SK-N-SH (cell line): ENCODE data around the gene EEIG1. TPM values are rescaled to one million over a fixed set of nuclear protein-coding genes. Genes with fewer than 3 reads are reported as not detected.
A peak's percentile ranks its signal among the peaks of the same experiment; 100 is the strongest.

Experiments used
- CTCF ChIA-PET: fragments of 300-600, 350-600 bp; formaldehyde crosslinking; extraction: SDS; loops from one replicate; lab custom pipeline; 2021; lab: Yijun Ruan, JAX
- POLR2A ChIA-PET: fragments of 350-600 bp; sonication (Branson Sonifier 250); formaldehyde crosslinking; extraction: SDS; loops from one replicate; lab custom pipeline; 2020; ENCODE audit warnings: antibody characterized with exemption, inconsistent platforms; lab: Yijun Ruan, JAX
- DNase-seq: peaks from one replicate; pipeline ENCODE4 v3.0.0; 2012
- H2AFZ ChIP-seq: fragments of 200-600 bp; sonication (generic); 2 replicates; pipeline ENCODE4 v1.8.1; 2016; ENCODE audit warnings: antibody characterized with exemption, mild to moderate bottlenecking, low read depth
- H3F3A ChIP-seq: fragments of 200-600 bp; sonication (generic); replicated peaks from 2 replicates; pipeline ENCODE3; 2016; ENCODE audit warnings: antibody characterized with exemption, mild to moderate bottlenecking; ENCODE audit not compliant: insufficient read depth
- H3K27ac ChIP-seq, 2 experiments: fragments of 200-500 bp in 1 of 2; fragments of 200-600 bp in 1 of 2; sonication (Bioruptor generic) in 1 of 2; sonication (generic), shearing (Covaris generic) in 1 of 2; 2 replicates each; pipeline versions ENCODE4 v1.5.1 to v1.6.1; 2014 to 2016; ENCODE audit warnings: low read depth in 2 of 2, inconsistent platforms in 1 of 2, low read length in 1 of 2, mild to moderate bottlenecking in 1 of 2, mixed read lengths in 1 of 2
- H3K27me3 ChIP-seq: fragments of 200-600 bp; sonication (generic), shearing (Covaris generic); 2 replicates; pipeline ENCODE4 v1.6.1; 2016; ENCODE audit warnings: mixed run types; ENCODE audit not compliant: insufficient read depth
- H3K36me3 ChIP-seq, 2 experiments: fragments of 200-500 bp in 1 of 2; fragments of 200-600 bp in 1 of 2; sonication (Bioruptor generic) in 1 of 2; sonication (generic) in 1 of 2; replicated peaks in 1 of 2; 2 replicates each; pipeline versions ENCODE3 to v1.5.1; 2014 to 2016; ENCODE audit warnings: low read length in 1 of 2, mild to moderate bottlenecking in 1 of 2; ENCODE audit not compliant: insufficient read depth in 2 of 2, control insufficient read depth in 1 of 2
- H3K4me1 ChIP-seq, 2 experiments: fragments of 200-500 bp in 1 of 2; fragments of 200-600 bp in 1 of 2; sonication (Bioruptor generic) in 1 of 2; sonication (generic), shearing (Covaris generic) in 1 of 2; 2 replicates each; pipeline versions ENCODE4 v1.5.1 to v1.6.1; 2014 to 2016; ENCODE audit warnings: low read depth in 1 of 2, low read length in 1 of 2, mixed run types in 1 of 2; ENCODE audit not compliant: insufficient read depth in 2 of 2, control insufficient read depth in 1 of 2
- H3K4me2 ChIP-seq: fragments of 200-600 bp; sonication (generic), shearing (Covaris generic); 2 replicates; pipeline ENCODE4 v1.6.1; 2017; ENCODE audit warnings: mixed run types
- H3K4me3 ChIP-seq, 2 experiments: fragments of 200-500 bp in 1 of 2; fragments of 200-600 bp in 1 of 2; sonication (Bioruptor generic) in 1 of 2; sonication (generic), shearing (Covaris generic) in 1 of 2; 2 replicates each; pipeline versions ENCODE4 v1.5.1 to v1.8.1; 2014 to 2016; ENCODE audit warnings: low read depth in 2 of 2, inconsistent platforms in 1 of 2, low read length in 1 of 2, mild to moderate bottlenecking in 1 of 2, mixed read lengths in 1 of 2, moderate library complexity in 1 of 2
- H3K79me2 ChIP-seq: fragments of 200-600 bp; sonication (generic); 2 replicates; pipeline ENCODE4 v1.8.1; 2017; ENCODE audit warnings: mild to moderate bottlenecking; ENCODE audit not compliant: insufficient read depth
- H3K9ac ChIP-seq: fragments of 200-600 bp; sonication (generic); 2 replicates; pipeline ENCODE4 v1.6.1; 2017; ENCODE audit warnings: mixed run types
- H3K9me2 ChIP-seq: fragments of 200-600 bp; sonication (generic); 2 replicates; pipeline ENCODE4 v1.6.1; 2017; ENCODE audit warnings: mixed run types
- H3K9me3 ChIP-seq: fragments of 200-600 bp; sonication (generic); 2 replicates; pipeline ENCODE4 v1.6.1; 2017; ENCODE audit warnings: mixed run types, mild to moderate bottlenecking, moderate library complexity
- H4K20me1 ChIP-seq: fragments of 200-600 bp; sonication (generic); 2 replicates; pipeline ENCODE4 v1.6.1; 2017; ENCODE audit warnings: mild to moderate bottlenecking, mixed run types; ENCODE audit not compliant: insufficient read depth
- ELF1 ChIP-seq: IDR thresholded peaks from 2 replicates; pipeline ENCODE4 v1.4.0; 2012
- EZH2phosphoT487 ChIP-seq: fragments of 200-600 bp; sonication (generic); IDR thresholded peaks from 2 replicates; pipeline ENCODE4 v1.6.1; 2017; ENCODE audit warnings: low read depth, mixed run types, mild to moderate bottlenecking, antibody characterized with exemption, moderate library complexity, borderline replicate concordance
- FOSL2 ChIP-seq: IDR thresholded peaks from 2 replicates; pipeline ENCODE4 v1.4.0; 2012; ENCODE audit warnings: low read depth, mild to moderate bottlenecking, moderate library complexity, borderline replicate concordance
- FOXM1 ChIP-seq: IDR thresholded peaks from 2 replicates; pipeline ENCODE4 v1.4.0; 2012; ENCODE audit warnings: low read depth, mild to moderate bottlenecking
- GATA2 ChIP-seq: sonication (generic); formaldehyde crosslinking; IDR thresholded peaks from 2 replicates; pipeline ENCODE4 v1.5.0; 2020; ENCODE audit warnings: mild to moderate bottlenecking, missing genetic modification reagents
- JUND ChIP-seq: IDR thresholded peaks from 2 replicates; pipeline ENCODE4 v1.4.0; 2012
- MAX ChIP-seq: IDR thresholded peaks from 2 replicates; pipeline ENCODE4 v1.4.0; 2012; ENCODE audit warnings: low read depth
- MEF2A ChIP-seq: IDR thresholded peaks from 2 replicates; pipeline ENCODE4 v1.4.0; 2012; ENCODE audit warnings: low read depth, borderline replicate concordance
- RAD21 ChIP-seq: IDR thresholded peaks from 2 replicates; pipeline ENCODE4 v1.6.1; 2012; ENCODE audit warnings: mild to moderate bottlenecking, low read length
- RCOR1 ChIP-seq: fragments of 150-350 bp; IDR thresholded peaks from 2 replicates; pipeline ENCODE4 v1.6.1; 2017; ENCODE audit warnings: antibody characterized with exemption, low read length
- REST ChIP-seq: IDR thresholded peaks from 2 replicates; pipeline ENCODE4 v1.6.1; 2012; ENCODE audit warnings: mild to moderate bottlenecking, low read depth, low read length, moderate library complexity
- SMC3 ChIP-seq: IDR thresholded peaks from 2 replicates; pipeline ENCODE4 v1.6.1; 2012; ENCODE audit warnings: low read depth, low read length, improper control_type of control experiment
- TAF1 ChIP-seq: IDR thresholded peaks from 2 replicates; pipeline ENCODE4 v1.6.1; 2012; ENCODE audit warnings: low read depth, mild to moderate bottlenecking, low read length, moderate library complexity, borderline replicate concordance
- USF1 ChIP-seq: IDR thresholded peaks from 2 replicates; pipeline ENCODE4 v1.4.0; 2012; ENCODE audit warnings: low read depth, borderline replicate concordance
- YY1 ChIP-seq: IDR thresholded peaks from 2 replicates; pipeline ENCODE4 v1.4.0; 2012; ENCODE audit warnings: low read depth, mild to moderate bottlenecking
- WGBS: methylation state at CpG from one replicate; pipeline ENCODE4 v1.1.6; 2017; ENCODE audit warnings: low lambda C conversion rate; 5-methylcytosine and 5-hydroxymethylcytosine counted together
- polyA plus RNA-seq, 3 experiments: library from polyadenylated mRNA; depleted of rRNA; stranded (reverse); fragments of >200 nt; gene quantifications; 2 replicates each; pipeline ENCODE4 v1.2.3, GENCODE V29; 2012

EEIG1 gene
- polyA plus RNA-seq, 1 of the 3 experiments (the other 2 are of a cell fraction), result 26.2 TPM

GRCh38 chr9:127947841-127948710, 32.7 kb downstream of the EEIG1 start (continued):
- TF ChIP-seq REST (no peak), USF1 (no peak), RAD21 (no peak)

GRCh38 chr9:127946728-127947127, 34.1 kb downstream of the EEIG1 start:
- no peak for DNase-seq
- Histone ChIP-seq H3K4me1 (peaks cover 0 to 69% of the 10 kb centered on the region in 2 experiments; a peak in 1 of 4 replicates), H2AFZ (no peak overlapping the region), H3F3A (peaks cover 3% of the 10 kb centered on the region), H3K4me2 (no peak overlapping the region), H3K4me3 (no peak overlapping the region), H3K27ac (peak overlapping the region in 1 of 2 experiments; percentile 5; a peak in 1 of 4 replicates), H3K9me2 (no peaks in the 10 kb centered on the region), H4K20me1 (peaks cover 8% of the 10 kb centered on the region; the same call in 1 of the 2 replicates), H3K9me3 (no peaks in the 10 kb centered on the region), H3K79me2 (no peaks in the 10 kb centered on the region; the same call in 1 of the 2 replicates), H3K27me3 (no peaks in the 10 kb centered on the region), H3K36me3 (peaks cover 4 to 40% of the 10 kb centered on the region in 2 experiments), H3K9ac (no peak overlapping the region)
- ChIA-PET POLR2A (no interaction called here), CTCF (interaction anchor here (2.0 to 10.3 kb wide), 4 partner anchors 9 to 171 kb away, joined by 6 to 219 read pairs (median 70); no protein-coding TSS in a partner anchor)
- 92% methylated on average over 2 of the region's 3 CpGs for WGBS
- TF ChIP-seq JUND, result no peak
- TF ChIP-seq RCOR1, result no peak
- TF ChIP-seq TAF1, result no peak
- no peak for TF ChIP-seq RAD21

GRCh38 chr9:127945942-127946341, 34.8 kb downstream of the EEIG1 start:
- H3F3A ChIP-seq, result peaks cover 3% of the 10 kb centered on the region
- peaks cover 4 to 47% of the 10 kb centered on the region in 2 experiments for H3K36me3 ChIP-seq
- WGBS, result 93% methylated on average over 9 of the region's 9 CpGs
- H4K20me1 ChIP-seq, result peaks cover 7% of the 10 kb centered on the region; the same call in 1 of the 2 replicates
- H3K79me2 ChIP-seq, result no peaks in the 10 kb centered on the region; the same call in 1 of the 2 replicates
- POLR2A ChIA-PET, result no interaction called here
- no peak overlapping the region for H3K4me3 ChIP-seq
- H3K9me2 ChIP-seq, result no peaks in the 10 kb centered on the region
- H3K4me1 ChIP-seq, result peaks cover 0 to 70% of the 10 kb centered on the region in 2 experiments; a peak in 1 of 4 replicates
- peak overlapping the region in 1 of 2 experiments; percentile 16; a peak in 1 of 4 replicates for H3K27ac ChIP-seq
- no peaks in the 10 kb centered on the region for H3K9me3 ChIP-seq
- no peak overlapping the region for H3K4me2 ChIP-seq
- no peak overlapping the region for H3K9ac ChIP-seq
- CTCF ChIA-PET, result interaction anchor here (2.0 to 10.3 kb wide), 5 partner anchors 9 to 172 kb away, joined by 6 to 219 read pairs (median 32); no protein-coding TSS in a partner anchor
- H2AFZ ChIP-seq, result no peak overlapping the region
- no peaks in the 10 kb centered on the region for H3K27me3 ChIP-seq
- no peak for DNase-seq
- TF ChIP-seq TAF1 (no peak), FOSL2 (no peak), GATA2 (CRISPR knock-in tag) (no peak), YY1 (no peak), JUND (no peak), FOXM1 (no peak), MAX (no peak), EZH2phosphoT487 (no peak), MEF2A (no peak), ELF1 (no peak), RCOR1 (no peak), USF1 (no peak), SMC3 (no peak)
